HG02884 (cell line): ENCODE data around the gene CACNB1.

Experiments
- ATAC-seq: cut with Tn5 transposase; IDR thresholded peaks from one replicate; pipeline ENCODE4 v1.9.1; 2021; ENCODE audit warnings: mild to moderate bottlenecking, moderate library complexity; ENCODE audit not compliant: unreplicated experiment

CACNB1 gene

GRCh38 chr17:39204245-39204644, 6.8 kb upstream of the CACNB1 start:
- ATAC-seq = no peak

- no peak for ATAC-seq
Observed at GRCh38 chr17:39200957-39201510, 3.6 kb upstream of the CACNB1 start.

GRCh38 chr17:39200070-39200879, 2.8 kb upstream of the CACNB1 start, which contains the start of gene RPL19:
Gene RPL19, plus strand, starts transcription at chr17:39200283. Its CDS starts 62 bp downstream, at chr17:39200345.
- ATAC-seq = no peak

GRCh38 chr17:39199820-39200069, 2.3 kb upstream of the CACNB1 start:
- no peak for ATAC-seq

- ATAC-seq = no peak
Observed at GRCh38 chr17:39198186-39198566, 707 bp upstream of the CACNB1 start.

- ATAC-seq = no peak
Observed at GRCh38 chr17:39196808-39197291, 619 bp downstream of the CACNB1 start.

- no peak for ATAC-seq
Observed at GRCh38 chr17:39196241-39196807, 1.1 kb downstream of the CACNB1 start.

GRCh38 chr17:39195568-39196160, 1.8 kb downstream of the CACNB1 start:
- no peak for ATAC-seq

GRCh38 chr17:39194985-39195524, 2.4 kb downstream of the CACNB1 start:
- no peak for ATAC-seq

- no peak for ATAC-seq
Observed at GRCh38 chr17:39194089-39194984, 3.1 kb downstream of the CACNB1 start.

- no peak for ATAC-seq
Observed at GRCh38 chr17:39193346-39193745, 4.1 kb downstream of the CACNB1 start.

- ATAC-seq = no peak
Observed at GRCh38 chr17:39192901-39193300, 4.6 kb downstream of the CACNB1 start.

GRCh38 chr17:39191750-39192510, 5.5 kb downstream of the CACNB1 start:
- ATAC-seq = no peak

GRCh38 chr17:39187152-39187830, 10.2 kb downstream of the CACNB1 start:
- ATAC-seq = no peak

GRCh38 chr17:39186481-39187002, 10.9 kb downstream of the CACNB1 start:
- no peak for ATAC-seq

GRCh38 chr17:39183720-39184119, 13.7 kb downstream of the CACNB1 start:
- no peak for ATAC-seq

- no peak for ATAC-seq
Observed at GRCh38 chr17:39183045-39183444, 14.4 kb downstream of the CACNB1 start.

GRCh38 chr17:39181303-39181702, 16.2 kb downstream of the CACNB1 start:
- ATAC-seq = no peak

- no peak for ATAC-seq
Observed at GRCh38 chr17:39178536-39178935, 18.9 kb downstream of the CACNB1 start.
